HG02943 (cell line): ENCODE results near the gene CNN2.

Source experiments
- ATAC-seq: cut with Tn5 transposase; IDR thresholded peaks from one replicate; pipeline ENCODE4 v1.9.1; 2021; ENCODE audit warnings: mild to moderate bottlenecking, low read depth, moderate library complexity; ENCODE audit not compliant: unreplicated experiment

Gene CNN2

DNA sequence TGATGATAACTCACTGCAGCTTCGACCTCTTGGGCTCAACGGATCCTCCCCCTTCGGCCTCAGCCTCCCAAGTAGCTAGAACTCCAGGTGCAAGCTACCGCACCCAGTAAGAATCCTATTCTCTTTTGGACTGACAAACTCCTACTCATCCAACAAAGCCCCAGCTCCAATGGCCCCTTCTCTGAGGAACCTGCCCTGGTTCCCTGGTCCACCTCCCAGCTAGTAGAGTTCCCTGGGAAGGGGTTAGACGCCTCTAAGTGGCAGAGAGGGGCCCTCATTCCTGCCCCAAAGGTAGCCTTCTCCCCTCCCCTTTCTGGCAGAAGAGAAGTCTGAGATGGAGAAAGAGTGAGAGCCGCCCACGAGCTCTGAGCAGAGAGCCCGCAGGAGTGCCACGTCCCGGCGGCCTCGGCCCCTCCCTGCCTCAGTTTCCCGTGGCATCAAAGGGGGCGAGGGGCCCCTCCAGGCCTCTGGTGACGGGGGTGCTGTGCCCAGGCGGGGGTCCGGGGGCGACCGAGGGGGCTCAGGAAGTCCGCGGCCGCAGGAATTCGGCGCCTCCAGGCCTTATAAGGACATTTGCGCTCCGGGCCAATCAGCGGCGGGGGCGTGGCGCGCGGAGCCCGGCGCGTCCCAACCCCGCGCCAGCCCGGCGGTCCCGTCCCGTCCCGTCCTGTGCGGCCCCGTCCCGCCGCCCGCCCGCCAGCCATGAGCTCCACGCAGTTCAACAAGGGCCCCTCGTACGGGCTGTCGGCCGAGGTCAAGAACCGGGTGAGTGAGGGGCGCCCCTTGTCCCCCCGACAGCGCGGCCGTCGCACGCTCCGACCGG is at the start of gene CNN2:
Gene CNN2, plus strand, starts transcription at position 649 of the 823 bp plus-strand sequence. Its CDS starts 54 bp downstream, at position 703.
- ATAC-seq = peak; percentile 46

GRCh38 chr19:977058-977464 is 49.3 kb upstream of the CNN2 start:
- ATAC-seq = no peak

DNA sequence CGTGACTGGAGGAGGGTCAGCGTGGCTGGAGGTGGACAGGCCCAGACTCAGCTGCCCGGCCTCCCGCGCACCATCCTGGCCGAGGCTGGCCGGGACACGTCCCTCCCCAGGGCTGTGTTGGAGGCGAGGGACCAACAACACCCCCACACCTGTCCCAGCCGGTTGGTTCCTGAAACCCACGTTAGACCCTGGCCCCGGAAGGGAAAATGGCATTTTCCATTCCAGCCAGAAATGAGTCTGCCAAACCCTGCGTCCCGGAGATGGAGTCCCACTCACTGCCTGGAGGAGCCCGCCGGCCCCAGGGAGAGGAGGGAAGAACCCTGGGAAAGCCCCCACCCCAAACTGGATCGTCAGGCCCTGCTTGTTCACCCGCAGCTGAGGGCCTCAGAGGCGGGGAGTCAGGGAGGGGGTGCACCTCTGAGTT is 47.1 kb upstream of the CNN2 start:
- ATAC-seq = no peak

- no peak for ATAC-seq
Observed at GRCh38 chr19:980133-980998, 46.0 kb upstream of the CNN2 start.

DNA sequence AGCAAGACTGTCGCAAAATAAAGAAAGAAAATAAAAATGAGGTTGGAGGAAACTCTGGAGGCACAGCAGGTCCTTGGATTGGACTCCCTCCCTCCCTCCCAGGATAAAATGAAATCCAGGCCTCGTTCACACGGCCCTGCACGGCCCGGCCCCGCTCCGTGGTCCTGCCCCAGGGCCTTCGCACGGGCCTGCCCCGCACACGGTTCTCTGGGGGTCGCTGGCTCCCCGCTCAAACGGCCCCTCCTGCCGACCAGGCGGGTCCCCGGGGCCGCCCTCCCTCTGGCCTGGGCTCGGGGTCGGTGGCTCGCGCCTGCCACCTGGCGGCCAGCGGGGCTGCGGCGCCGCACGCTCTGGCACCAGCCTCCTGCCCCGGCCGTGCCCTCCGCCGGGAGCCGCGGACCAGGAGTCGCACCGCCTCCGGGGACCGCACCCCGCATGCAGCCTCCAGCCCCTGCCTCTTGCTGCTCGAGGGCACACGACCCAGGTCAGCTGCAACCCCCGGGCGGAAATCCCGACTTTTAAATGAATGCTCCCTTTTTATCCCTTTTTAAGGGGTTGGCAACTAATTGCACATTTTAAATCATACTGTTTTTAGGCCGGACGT is 43.7 kb upstream of the CNN2 start:
- ATAC-seq = no peak

DNA sequence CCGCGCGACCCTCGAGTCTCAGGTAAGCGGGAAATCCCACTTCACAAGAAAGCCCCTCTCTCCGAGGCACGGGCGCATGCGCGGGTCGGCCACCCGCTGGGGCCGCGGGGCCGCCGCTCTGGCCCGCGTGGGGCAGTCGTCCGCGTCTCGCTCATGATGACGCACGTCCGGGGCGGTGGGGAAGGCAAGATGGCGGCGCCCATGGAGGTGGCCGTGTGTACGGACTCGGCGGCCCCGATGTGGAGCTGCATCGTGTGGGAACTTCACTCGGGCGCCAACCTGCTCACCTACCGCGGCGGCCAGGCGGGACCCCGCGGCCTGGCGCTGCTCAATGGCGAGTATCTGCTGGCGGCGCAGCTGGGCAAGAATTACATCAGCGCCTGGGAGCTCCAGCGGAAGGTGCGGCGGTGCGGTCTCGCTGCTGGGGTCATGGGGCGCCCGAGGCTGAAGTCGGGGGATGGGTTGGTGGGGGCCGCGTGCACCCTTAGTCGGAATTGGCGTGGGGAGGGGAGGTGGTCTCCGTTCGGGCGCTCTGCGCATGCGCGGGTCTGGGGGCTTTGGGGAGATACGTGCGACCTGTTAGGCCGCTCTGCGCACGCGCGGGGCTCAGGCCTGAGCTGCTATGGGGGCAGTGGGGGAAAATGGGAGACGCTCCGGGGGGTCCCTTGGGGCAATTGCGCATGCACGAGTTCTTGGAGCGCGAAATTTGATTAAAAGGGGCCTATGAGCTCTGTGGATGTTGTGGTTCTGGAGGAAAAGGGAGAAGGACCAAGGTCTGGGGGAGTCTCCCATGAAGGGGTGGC is 42.0 kb upstream of the CNN2 start, which contains the start of gene WDR18:
Gene WDR18, plus strand, starts transcription at position 181 of the 803 bp plus-strand sequence. Its CDS starts 9 bp downstream, at position 190.
- ATAC-seq = peak; percentile 66

- ATAC-seq = no peak
Observed at GRCh38 chr19:986083-986482, 40.3 kb upstream of the CNN2 start.

- ATAC-seq = no peak
Observed at GRCh38 chr19:988081-988480, 38.3 kb upstream of the CNN2 start.

- ATAC-seq = no peak
Observed at GRCh38 chr19:988510-988909, 37.9 kb upstream of the CNN2 start.

DNA sequence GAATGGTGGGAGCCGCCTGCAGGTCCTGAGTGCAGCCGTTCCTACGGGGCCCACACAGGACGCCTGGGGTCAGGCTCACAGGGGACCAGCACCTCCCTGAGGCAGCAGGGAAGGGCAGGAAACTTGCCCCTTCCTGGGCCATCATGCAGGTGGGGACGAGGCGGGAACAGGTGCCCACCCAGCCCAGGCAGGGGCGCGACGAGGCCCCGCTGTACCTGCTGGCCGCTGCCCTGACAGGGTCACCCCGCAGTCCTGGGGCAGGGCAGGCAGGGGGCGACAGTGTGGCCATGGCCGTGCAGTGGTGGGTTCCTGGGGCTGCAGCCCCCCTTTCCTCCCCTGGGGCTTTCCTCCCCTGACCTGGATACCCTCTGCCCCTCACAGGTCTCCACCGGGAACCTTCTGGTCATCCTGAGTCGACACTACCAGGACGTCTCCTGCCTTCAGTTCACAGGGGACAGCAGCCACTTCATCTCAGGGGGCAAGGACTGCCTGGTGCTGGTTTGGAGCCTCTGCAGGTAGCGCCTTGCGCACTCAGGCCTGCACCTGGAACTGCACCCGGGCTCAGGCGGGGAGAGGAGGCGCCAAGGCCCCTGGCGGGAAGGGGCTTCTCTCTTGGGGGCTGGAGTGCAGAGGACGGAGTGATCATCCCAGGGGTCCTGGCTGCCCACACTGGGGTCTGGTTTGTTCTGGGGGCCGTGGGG is 36.9 kb upstream of the CNN2 start:
- no peak for ATAC-seq

DNA sequence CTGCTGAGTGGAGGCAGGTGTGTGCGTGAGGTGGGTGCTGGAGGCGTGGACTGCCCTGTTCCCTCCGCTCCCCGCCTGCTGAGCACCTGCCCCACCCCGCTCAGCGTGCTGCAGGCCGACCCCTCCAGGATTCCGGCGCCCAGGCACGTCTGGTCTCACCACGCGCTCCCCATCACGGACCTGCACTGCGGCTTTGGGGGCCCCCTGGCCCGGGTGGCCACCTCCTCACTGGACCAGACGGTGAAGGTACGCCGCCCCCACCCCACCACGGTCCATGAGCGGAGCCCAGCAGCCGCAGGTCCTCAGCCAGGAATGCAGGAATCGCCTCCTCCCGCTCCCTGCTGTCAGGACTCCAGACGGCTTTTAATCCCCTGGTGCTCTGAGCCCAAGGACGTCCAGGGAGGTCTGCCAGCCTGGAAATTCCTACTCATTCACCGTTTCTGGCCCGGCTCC is 36.3 kb upstream of the CNN2 start:
- ATAC-seq = no peak

DNA sequence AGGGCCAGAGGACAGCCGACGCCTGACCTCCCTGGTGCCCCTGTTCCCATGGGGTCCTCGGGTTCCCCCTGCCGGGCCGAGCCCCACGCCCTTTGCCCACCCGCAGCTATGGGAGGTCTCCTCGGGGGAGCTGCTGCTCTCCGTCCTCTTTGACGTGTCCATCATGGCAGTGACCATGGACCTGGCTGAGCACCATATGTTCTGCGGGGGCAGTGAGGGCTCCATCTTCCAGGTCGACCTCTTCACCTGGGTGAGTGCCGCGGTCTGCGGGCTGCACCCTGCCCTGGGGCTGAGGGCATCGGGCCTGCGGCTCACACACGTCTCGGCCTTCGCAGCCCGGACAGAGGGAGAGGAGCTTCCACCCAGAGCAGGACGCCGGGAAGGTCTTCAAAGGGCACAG is 35.7 kb upstream of the CNN2 start:
- ATAC-seq = no peak

DNA sequence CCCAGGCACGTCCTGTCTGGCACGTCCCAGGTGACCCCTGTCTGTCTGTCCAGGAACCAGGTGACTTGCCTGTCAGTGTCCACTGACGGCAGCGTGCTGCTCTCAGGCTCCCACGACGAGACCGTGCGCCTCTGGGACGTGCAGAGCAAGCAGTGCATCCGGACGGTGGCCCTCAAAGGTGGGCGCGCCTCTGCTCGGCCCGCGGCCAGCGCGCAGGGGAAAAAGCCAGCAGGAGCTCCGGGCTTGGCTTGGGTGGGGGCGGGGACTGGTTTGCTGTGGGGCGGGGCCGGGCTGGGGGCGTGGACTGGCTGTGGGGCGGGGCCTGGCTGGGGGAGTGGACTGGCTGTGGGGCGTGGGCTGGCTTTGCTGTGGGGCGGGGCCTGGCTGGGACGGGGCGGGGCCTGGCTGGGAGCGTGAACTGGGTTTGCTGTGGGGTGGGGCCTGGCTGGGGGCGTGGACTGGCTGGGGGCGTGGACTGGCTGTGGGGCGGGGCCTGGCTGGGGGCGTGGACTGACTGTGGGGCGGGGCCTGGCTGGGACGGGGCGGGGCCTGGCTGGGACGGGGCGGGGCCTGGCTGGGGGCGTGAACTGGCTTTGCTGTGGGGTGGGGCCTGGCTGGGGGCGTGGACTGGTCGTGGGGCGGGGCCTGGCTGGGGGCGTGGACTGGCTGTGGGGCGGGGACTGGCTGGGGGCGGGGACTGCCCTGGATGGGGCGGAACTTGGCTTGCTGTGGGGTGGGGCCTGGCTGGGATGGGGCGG is 35.1 kb upstream of the CNN2 start:
- ATAC-seq = no peak

DNA sequence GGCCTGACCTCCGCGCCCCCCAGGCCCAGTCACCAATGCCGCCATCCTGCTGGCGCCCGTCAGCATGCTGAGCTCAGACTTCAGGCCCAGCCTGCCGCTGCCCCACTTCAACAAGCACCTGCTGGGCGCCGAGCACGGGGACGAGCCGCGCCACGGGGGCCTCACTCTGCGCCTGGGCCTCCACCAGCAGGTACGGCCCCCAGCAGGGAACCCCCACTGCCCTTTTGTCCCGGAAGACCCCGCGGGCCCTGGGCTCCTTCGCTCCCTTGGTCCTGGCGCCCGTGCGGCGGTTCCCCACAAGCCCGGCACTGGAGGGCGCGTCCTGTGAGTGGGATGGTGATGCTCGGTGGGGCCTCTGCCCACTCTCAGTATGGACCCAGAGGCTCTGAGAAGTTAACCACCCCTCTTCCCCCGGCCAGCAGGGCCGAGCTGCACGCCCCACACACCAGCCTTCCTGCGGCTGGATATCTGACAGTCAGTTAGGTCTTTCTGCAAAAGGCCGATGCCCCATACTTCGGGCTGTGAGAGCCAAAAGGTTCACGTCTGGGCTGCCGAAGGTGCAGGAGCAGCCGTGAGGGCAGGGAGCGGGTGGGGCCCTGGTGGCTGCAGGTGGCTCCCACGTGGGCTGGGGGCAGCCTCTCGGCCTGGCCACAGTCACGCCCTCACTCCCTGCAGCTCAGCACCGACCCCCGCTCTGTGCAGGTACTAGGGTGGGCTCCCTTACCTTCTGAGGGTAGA is 34.3 kb upstream of the CNN2 start:
- no peak for ATAC-seq

- ATAC-seq = no peak
Observed at GRCh38 chr19:992670-993055, 33.7 kb upstream of the CNN2 start.

DNA sequence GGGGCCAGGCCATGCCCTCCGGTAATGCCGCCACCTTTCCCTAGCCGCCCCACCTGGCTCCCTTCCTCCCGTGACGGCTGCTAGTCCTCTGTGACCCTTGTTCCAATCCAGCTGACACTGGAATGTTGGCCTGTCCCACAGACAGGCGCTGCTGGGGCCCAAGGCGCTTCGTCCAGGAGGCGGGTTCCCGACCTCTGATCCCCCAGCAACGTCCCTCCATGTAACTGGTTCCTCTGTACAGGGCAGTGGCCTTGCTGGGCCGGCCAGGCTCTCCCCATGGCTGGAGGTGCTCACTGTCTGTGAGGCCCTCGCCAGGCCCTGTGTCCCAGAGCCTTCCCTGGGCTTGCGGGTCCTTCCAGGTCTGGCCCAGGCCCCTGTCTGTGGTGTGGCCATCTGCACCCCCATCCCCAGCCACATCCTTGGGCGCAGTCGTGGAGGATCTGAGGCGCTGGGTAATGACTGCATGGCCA is 33.0 kb upstream of the CNN2 start:
- no peak for ATAC-seq

DNA sequence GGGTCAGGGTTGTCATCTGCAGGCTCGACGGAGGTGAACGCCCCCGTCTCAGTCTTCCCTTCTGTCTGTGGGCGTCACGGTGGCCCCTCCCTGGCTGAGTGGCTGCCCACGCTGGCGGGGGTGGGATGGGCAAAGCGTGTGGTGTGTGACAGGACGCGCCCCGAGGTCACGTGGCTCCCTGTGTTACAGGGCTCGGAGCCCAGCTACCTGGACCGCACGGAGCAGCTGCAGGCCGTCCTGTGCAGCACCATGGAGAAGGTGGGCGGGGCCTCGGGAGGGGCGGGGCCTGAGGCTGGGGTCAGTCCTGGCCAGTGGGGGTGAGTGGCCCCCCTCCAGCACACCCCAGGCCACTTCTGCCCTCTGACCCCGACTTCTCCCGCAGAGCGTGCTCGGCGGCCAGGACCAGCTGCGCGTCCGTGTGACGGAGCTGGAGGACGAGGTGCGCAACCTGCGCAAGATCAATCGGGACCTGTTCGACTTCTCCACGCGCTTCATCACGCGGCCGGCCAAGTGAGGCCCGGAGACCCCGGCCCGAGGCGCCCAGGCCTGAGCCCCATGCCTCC is 32.5 kb upstream of the CNN2 start:
- no peak for ATAC-seq

GRCh38 chr19:994516-994915 is 31.9 kb upstream of the CNN2 start:
- ATAC-seq = no peak
